PC-3 (cell line): ENCODE data around the gene NPBWR2. TPM values are rescaled to one million over a fixed set of nuclear protein-coding genes. Genes with fewer than 3 reads are reported as not detected.

Experiments used
- ATAC-seq: fragments of 200-7000 bp; cut with Tn5 transposase; 2 replicates; pipeline ENCODE4 v1.9.1; 2020; ENCODE audit warnings: mild to moderate bottlenecking, moderate library complexity
- BruUV-seq: library from RNA; stranded (reverse); fragments of 400-500 nt; replicated peaks from 2 replicates; lab custom pipeline; 2021; lab: Mats Ljungman, UMichigan
- CTCF ChIA-PET: fragments of 300-600 bp; sonication (Branson Sonifier 250); formaldehyde crosslinking; loops from one replicate; lab custom pipeline; 2022; ENCODE audit warnings: antibody characterized with exemption; lab: Charles Lee
- POLR2A ChIA-PET: fragments of 300-600 bp; sonication (Branson Sonifier 250); formaldehyde crosslinking; loops from one replicate; lab custom pipeline; 2022; ENCODE audit warnings: antibody characterized with exemption; ENCODE audit not compliant: unreplicated experiment; lab: Charles Lee
- DNase-seq: peaks from one replicate; pipeline ENCODE4 v3.0.0-alpha.2; 2015
- H2AFZ ChIP-seq: fragments of 300-600 bp; sonication (generic); 2 replicates; pipeline ENCODE4 v1.6.0; 2016; ENCODE audit warnings: antibody characterized with exemption, low read length
- H3F3A ChIP-seq: fragments of 300-600 bp; sonication (generic); one replicate; pipeline ENCODE4 v1.6.0; 2017; ENCODE audit warnings: antibody characterized with exemption, low read length, control low read depth, mild to moderate bottlenecking; ENCODE audit not compliant: unreplicated experiment
- H3K27ac ChIP-seq: fragments of 300-600 bp; sonication (generic); 2 replicates; pipeline ENCODE4 v1.5.1; 2016; ENCODE audit warnings: mild to moderate bottlenecking, low read length
- H3K27me3 ChIP-seq: fragments of 300-600 bp; sonication (generic); 2 replicates; pipeline ENCODE4 v1.6.1; 2016; ENCODE audit warnings: low read length, mixed read lengths
- H3K36me3 ChIP-seq: fragments of 300-600 bp; sonication (generic); 2 replicates; pipeline ENCODE4 v1.6.1; 2016; ENCODE audit warnings: low read depth, mixed run types, low read length, mixed read lengths
- H3K4me1 ChIP-seq: fragments of 300-600 bp; sonication (generic); 2 replicates; pipeline ENCODE4 v1.5.1; 2016; ENCODE audit warnings: low read length; ENCODE audit not compliant: insufficient read depth
- H3K4me2 ChIP-seq: fragments of 300-600 bp; sonication (generic); 2 replicates; pipeline ENCODE4 v1.6.0; 2016; ENCODE audit warnings: low read length
- H3K4me3 ChIP-seq: fragments of 300-600 bp; sonication (generic); 2 replicates; pipeline ENCODE4 v1.5.1; 2016; ENCODE audit warnings: mild to moderate bottlenecking, low read length, mixed read lengths
- H3K79me2 ChIP-seq: fragments of 300-600 bp; sonication (generic); 2 replicates; pipeline ENCODE4 v1.6.1; 2017; ENCODE audit warnings: low read length, mixed read lengths
- H3K9ac ChIP-seq: fragments of 300-600 bp; sonication (generic); 2 replicates; pipeline ENCODE4 v1.6.0; 2016; ENCODE audit warnings: mild to moderate bottlenecking, low read length
- H3K9me2 ChIP-seq: fragments of 300-600 bp; sonication (generic); replicated peaks from 2 replicates; pipeline ENCODE4 v1.6.1; 2016; ENCODE audit warnings: mixed run types, low read length, mixed read lengths
- H3K9me3 ChIP-seq: fragments of 300-600 bp; sonication (generic); 2 replicates; pipeline ENCODE4 v1.6.1; 2016; ENCODE audit warnings: low read length, mixed read lengths
- H4K20me1 ChIP-seq: fragments of 300-600 bp; sonication (generic); 2 replicates; pipeline ENCODE4 v1.6.1; 2016; ENCODE audit warnings: low read length, mixed read lengths
- EZH2 ChIP-seq: fragments of 300-600 bp; sonication (generic); IDR thresholded peaks from one replicate; pipeline ENCODE4 v1.6.1; 2017; ENCODE audit warnings: antibody characterized with exemption, mild to moderate bottlenecking, low read length; ENCODE audit not compliant: unreplicated experiment
- EZH2phosphoT487 ChIP-seq: fragments of 300-600 bp; sonication (generic); IDR thresholded peaks from 2 replicates; pipeline ENCODE4 v1.6.1; 2018; ENCODE audit warnings: mild to moderate bottlenecking, antibody characterized with exemption, low read length, borderline replicate concordance
- intact Hi-C: fragments of 100-400 bp; cut with micrococcal nuclease; formaldehyde crosslinking; loops from 2 replicates; pipeline ENCODE4 v1.9.0; 2023
- total RNA-seq: library from RNA; depleted of rRNA; stranded (reverse); fragments of >200 nt; gene quantifications from 2 replicates; pipeline ENCODE4 v1.2.3, GENCODE V29; 2014
- TF ChIP-seq, protein P1 (sequence below): fragments of 300-600 bp; sonication (generic); conservative IDR thresholded peaks from 2 replicates; pipeline ENCODE4 v1.5.1; 2017; ENCODE audit warnings: antibody characterized with exemption, low read depth, mild to moderate bottlenecking, low read length

Gene NPBWR2
- total RNA-seq, 1 experiment from 2014 or later: not detected

- no peak overlapping the region for H3K4me2 ChIP-seq
- BruUV-seq: no TSS peak
- H4K20me1 ChIP-seq: no peaks in the 10 kb centered on the region
- H3K27ac ChIP-seq: no peak overlapping the region
- no peaks in the 10 kb centered on the region for H3K79me2 ChIP-seq
- H3K9me3 ChIP-seq: 0 out of 2 replicates have a peak, but pooled peaks cover 8% of the 10 kb centered on the region
- DNase-seq (no peak), ATAC-seq (no peak)
- H2AFZ ChIP-seq: no peak overlapping the region
- intact Hi-C loops: no loop called here
- POLR2A ChIA-PET: no interaction called here
- CTCF ChIA-PET: no interaction called here
- TF ChIP-seq EZH2 (no peak), EZH2phosphoT487 (no peak)
- TF ChIP-seq, protein P1, sequence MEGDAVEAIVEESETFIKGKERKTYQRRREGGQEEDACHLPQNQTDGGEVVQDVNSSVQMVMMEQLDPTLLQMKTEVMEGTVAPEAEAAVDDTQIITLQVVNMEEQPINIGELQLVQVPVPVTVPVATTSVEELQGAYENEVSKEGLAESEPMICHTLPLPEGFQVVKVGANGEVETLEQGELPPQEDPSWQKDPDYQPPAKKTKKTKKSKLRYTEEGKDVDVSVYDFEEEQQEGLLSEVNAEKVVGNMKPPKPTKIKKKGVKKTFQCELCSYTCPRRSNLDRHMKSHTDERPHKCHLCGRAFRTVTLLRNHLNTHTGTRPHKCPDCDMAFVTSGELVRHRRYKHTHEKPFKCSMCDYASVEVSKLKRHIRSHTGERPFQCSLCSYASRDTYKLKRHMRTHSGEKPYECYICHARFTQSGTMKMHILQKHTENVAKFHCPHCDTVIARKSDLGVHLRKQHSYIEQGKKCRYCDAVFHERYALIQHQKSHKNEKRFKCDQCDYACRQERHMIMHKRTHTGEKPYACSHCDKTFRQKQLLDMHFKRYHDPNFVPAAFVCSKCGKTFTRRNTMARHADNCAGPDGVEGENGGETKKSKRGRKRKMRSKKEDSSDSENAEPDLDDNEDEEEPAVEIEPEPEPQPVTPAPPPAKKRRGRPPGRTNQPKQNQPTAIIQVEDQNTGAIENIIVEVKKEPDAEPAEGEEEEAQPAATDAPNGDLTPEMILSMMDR: no peak
- H3K4me1 ChIP-seq: peaks cover 16% of the 10 kb centered on the region
- H3K4me3 ChIP-seq: no peak overlapping the region
- no peaks in the 10 kb centered on the region for H3F3A ChIP-seq
- no peaks in the 10 kb centered on the region for H3K36me3 ChIP-seq
- no peaks in the 10 kb centered on the region for H3K27me3 ChIP-seq
- H3K9ac ChIP-seq: no peak overlapping the region
- no peaks in the 10 kb centered on the region for H3K9me2 ChIP-seq
These were observed 39.6 kb upstream of the NPBWR2 start for GRCh38 chr20:64146936-64147477.

- Histone ChIP-seq H3K9ac (no peak overlapping the region), H3K79me2 (no peaks in the 10 kb centered on the region), H3K4me1 (peaks cover 10% of the 10 kb centered on the region; the same call in 1 of the 2 replicates), H3K27ac (no peak overlapping the region), H3K9me3 (0 out of 2 replicates have a peak, but pooled peaks cover 8% of the 10 kb centered on the region), H3K4me3 (no peak overlapping the region), H3K27me3 (no peaks in the 10 kb centered on the region), H3F3A (no peaks in the 10 kb centered on the region), H3K9me2 (no peaks in the 10 kb centered on the region), H2AFZ (no peak overlapping the region), H4K20me1 (no peaks in the 10 kb centered on the region), H3K4me2 (no peak overlapping the region), H3K36me3 (no peaks in the 10 kb centered on the region)
- BruUV-seq: no TSS peak
- intact Hi-C loops: no loop called here
- ChIA-PET CTCF (no interaction called here), POLR2A (no interaction called here)
- no peak for ATAC-seq
- no peak for DNase-seq
- TF ChIP-seq, protein P1: no peak
- TF ChIP-seq EZH2: no peak
- no peak for TF ChIP-seq EZH2phosphoT487
These were observed 39.1 kb upstream of the NPBWR2 start for GRCh38 chr20:64146301-64146935.
